Right lobe of liver (tissue), 4 donors: ENCODE measurements around the gene GTSF1L.

Experiments
- POLR2A ChIP-seq: fragments of 450-650 bp; IDR thresholded peaks from one replicate; pipeline ENCODE4 v1.6.1; 2017; ENCODE audit warnings: antibody characterized with exemption, mild to moderate bottlenecking
- TF ChIP-seq, protein P1 (sequence below), 4 donors: fragments of 200-600 bp in 3 of 4; fragments of 450-650 bp in 1 of 4; IDR thresholded peaks; one replicate each; pipeline versions ENCODE4 v1.5.1 to v1.8.0; 2016 to 2022; ENCODE audit warnings: antibody characterized with exemption in 4 of 4, mild to moderate bottlenecking in 2 of 4
- donor health status: DM: no; HTN: no; CAD: no.
- donor health status: DM: no; HTN: no; CAD: no.
- donor health status: DM: no; HTN: yes; CAD: no.

DNA sequence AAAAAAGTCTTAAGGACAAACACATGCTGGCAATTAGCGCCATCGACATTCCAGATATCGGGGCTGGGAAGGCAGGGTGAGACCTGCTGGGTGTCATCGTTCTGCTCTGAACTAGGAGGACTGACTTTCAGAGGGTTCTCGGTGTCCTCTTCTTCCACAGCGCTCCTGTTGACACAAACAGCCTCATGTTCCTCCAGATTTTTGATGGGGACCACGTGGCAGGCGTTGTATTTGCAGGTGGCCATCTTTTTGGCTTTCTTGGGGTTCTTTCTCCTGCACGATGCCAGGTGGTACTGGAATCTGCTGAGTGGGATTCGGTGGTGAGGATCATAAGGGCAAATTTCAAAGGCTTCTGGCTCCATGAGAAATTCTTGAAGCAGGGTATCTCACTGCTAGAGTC lies 469 bp downstream of the GTSF1L start:
- TF ChIP-seq, protein P1, sequence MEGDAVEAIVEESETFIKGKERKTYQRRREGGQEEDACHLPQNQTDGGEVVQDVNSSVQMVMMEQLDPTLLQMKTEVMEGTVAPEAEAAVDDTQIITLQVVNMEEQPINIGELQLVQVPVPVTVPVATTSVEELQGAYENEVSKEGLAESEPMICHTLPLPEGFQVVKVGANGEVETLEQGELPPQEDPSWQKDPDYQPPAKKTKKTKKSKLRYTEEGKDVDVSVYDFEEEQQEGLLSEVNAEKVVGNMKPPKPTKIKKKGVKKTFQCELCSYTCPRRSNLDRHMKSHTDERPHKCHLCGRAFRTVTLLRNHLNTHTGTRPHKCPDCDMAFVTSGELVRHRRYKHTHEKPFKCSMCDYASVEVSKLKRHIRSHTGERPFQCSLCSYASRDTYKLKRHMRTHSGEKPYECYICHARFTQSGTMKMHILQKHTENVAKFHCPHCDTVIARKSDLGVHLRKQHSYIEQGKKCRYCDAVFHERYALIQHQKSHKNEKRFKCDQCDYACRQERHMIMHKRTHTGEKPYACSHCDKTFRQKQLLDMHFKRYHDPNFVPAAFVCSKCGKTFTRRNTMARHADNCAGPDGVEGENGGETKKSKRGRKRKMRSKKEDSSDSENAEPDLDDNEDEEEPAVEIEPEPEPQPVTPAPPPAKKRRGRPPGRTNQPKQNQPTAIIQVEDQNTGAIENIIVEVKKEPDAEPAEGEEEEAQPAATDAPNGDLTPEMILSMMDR (IDR thresholded peaks at IDR 0.05): no peak
- no peak for TF ChIP-seq POLR2A
